HepG2 (cell line): ENCODE measurements around the gene SDHD. TPM values are rescaled to one million over a fixed set of nuclear protein-coding genes. Genes with fewer than 3 reads are reported as not detected.

Experiments
- ATF2 ChIP-seq: sonication (generic); formaldehyde crosslinking; IDR thresholded peaks from 2 replicates; pipeline ENCODE4 v1.4.0; 2020; ENCODE audit warnings: missing genetic modification reagents
- FIP1L1 ChIP-seq: fragments of 200-400 bp; formaldehyde crosslinking; IDR thresholded peaks from 2 replicates; pipeline ENCODE4 v1.6.1; 2018; ENCODE audit warnings: low read depth, mild to moderate bottlenecking, low read length, moderate library complexity, borderline replicate concordance; ENCODE audit not compliant: insufficient read depth
- FOXM1 ChIP-seq: sonication (generic); formaldehyde crosslinking; IDR thresholded peaks from 2 replicates; pipeline ENCODE4 v1.5.0; 2020; ENCODE audit warnings: missing genetic modification reagents
- FOXO1 ChIP-seq: sonication (generic); formaldehyde crosslinking; IDR thresholded peaks from 2 replicates; pipeline ENCODE4 v1.4.0; 2020; ENCODE audit warnings: missing genetic modification reagents
- HDAC6 ChIP-seq: fragments of 200-600 bp; sonication (generic); IDR thresholded peaks from 2 replicates; pipeline ENCODE4 v1.7.0; 2017; ENCODE audit warnings: mild to moderate bottlenecking, antibody characterized with exemption, low read length, low read depth
- IKZF4 ChIP-seq: sonication (generic); formaldehyde crosslinking; IDR thresholded peaks from 2 replicates; pipeline ENCODE4 v1.5.1; 2020; ENCODE audit warnings: borderline replicate concordance, mild to moderate bottlenecking, low read depth, missing genetic modification reagents; ENCODE audit errors: not compliant biosample characterization
- MNT ChIP-seq: fragments of 450-650 bp; IDR thresholded peaks from 2 replicates; pipeline ENCODE4 v1.6.1; 2016
- NAIF1 ChIP-seq: sonication (generic); formaldehyde crosslinking; IDR thresholded peaks from 2 replicates; pipeline ENCODE4 v1.5.0; 2020; ENCODE audit warnings: mild to moderate bottlenecking, missing genetic modification reagents, borderline replicate concordance
- NFATC3 ChIP-seq: sonication (generic); formaldehyde crosslinking; IDR thresholded peaks from 2 replicates; pipeline ENCODE4 v1.5.1; 2020; ENCODE audit warnings: mild to moderate bottlenecking, missing genetic modification reagents
- NFRKB ChIP-seq: fragments of 450-650 bp; IDR thresholded peaks from 2 replicates; pipeline ENCODE4 v1.6.1; 2017
- PHB2 ChIP-seq: fragments of 450-650 bp; IDR thresholded peaks from 2 replicates; pipeline ENCODE4 v1.6.1; 2018; ENCODE audit not compliant: partially characterized antibody
- RAD21 ChIP-seq: fragments of 450-650 bp; formaldehyde crosslinking; IDR thresholded peaks from 2 replicates; pipeline ENCODE4 v1.5.0; 2020; ENCODE audit warnings: mild to moderate bottlenecking
- RFX5 ChIP-seq: IDR thresholded peaks from 2 replicates; pipeline ENCODE4 v1.6.1; 2011; ENCODE audit warnings: low read depth, low read length, improper control_type of control experiment
- SOX5 ChIP-seq: IDR thresholded peaks from 2 replicates; pipeline ENCODE4 v1.6.1; 2016; ENCODE audit warnings: borderline replicate concordance
- SP5 ChIP-seq: IDR thresholded peaks from 2 replicates; pipeline ENCODE4 v1.6.1; 2016; ENCODE audit warnings: low read depth, borderline replicate concordance
- ZFP1 ChIP-seq: IDR thresholded peaks from 2 replicates; pipeline ENCODE4 v1.6.1; 2016
- ZKSCAN1 ChIP-seq: fragments of 150-350 bp; IDR thresholded peaks from 2 replicates; pipeline ENCODE4 v1.6.1; 2014; ENCODE audit warnings: low read length
- ZNF256 ChIP-seq: sonication (generic); formaldehyde crosslinking; conservative IDR thresholded peaks from 2 replicates; pipeline ENCODE4 v1.4.0; 2020; ENCODE audit warnings: missing genetic modification reagents
- ZNF292 ChIP-seq: sonication (generic); formaldehyde crosslinking; IDR thresholded peaks from 2 replicates; pipeline ENCODE4 v1.8.1; 2022; ENCODE audit warnings: mild to moderate bottlenecking, low read depth, missing genetic modification reagents, borderline replicate concordance
- ZNF333 ChIP-seq: sonication (generic); formaldehyde crosslinking; IDR thresholded peaks from 2 replicates; pipeline ENCODE4 v1.4.0; 2020; ENCODE audit warnings: mild to moderate bottlenecking, missing genetic modification reagents, borderline replicate concordance
- ZNF550 ChIP-seq: sonication (generic); formaldehyde crosslinking; IDR thresholded peaks from 2 replicates; pipeline ENCODE4 v1.4.0; 2020; ENCODE audit warnings: mild to moderate bottlenecking, missing genetic modification reagents, borderline replicate concordance
- ZNF569 ChIP-seq: sonication (generic); formaldehyde crosslinking; IDR thresholded peaks from 2 replicates; pipeline ENCODE4 v1.5.0; 2020; ENCODE audit warnings: mild to moderate bottlenecking, missing genetic modification reagents, moderate library complexity, borderline replicate concordance
- ZNF577 ChIP-seq: sonication (generic); formaldehyde crosslinking; IDR thresholded peaks from 2 replicates; pipeline ENCODE4 v1.4.0; 2020; ENCODE audit warnings: mild to moderate bottlenecking, low read depth, missing genetic modification reagents, borderline replicate concordance
- ZNF703 ChIP-seq: sonication (generic); formaldehyde crosslinking; IDR thresholded peaks from 2 replicates; pipeline ENCODE4 v1.5.1; 2020; ENCODE audit warnings: missing genetic modification reagents, mild to moderate bottlenecking, moderate library complexity, borderline replicate concordance
- polyA plus RNA-seq, 8 experiments: library from polyadenylated mRNA; depleted of rRNA in 3 of 8; stranded (reverse) in 7 of 8; unstranded in 1 of 8; fragments of >200 nt; fragmentation: Illumina TruSeq in 4 of 8; extraction: Trizol in 4 of 8; gene quantifications; 2 replicates each; pipeline versions ENCODE4 v1.2.1 to v1.2.3, GENCODE V29; 2011 to 2016; ENCODE audit warnings: low read depth in 4 of 8, missing spikeins in 1 of 8, mixed read lengths in 1 of 8; ENCODE audit not compliant: insufficient read depth in 1 of 8
- total RNA-seq, 5 experiments: library from RNA; depleted of rRNA; stranded (reverse); fragments of >200 nt; fragmentation: Illumina TruSeq; extraction: Trizol; gene quantifications; 2 replicates each; pipeline ENCODE4 v1.2.3, GENCODE V29; 2016; ENCODE audit warnings: low read depth in 1 of 5
- TF ChIP-seq, protein P1 (sequence below): sonication (generic); formaldehyde crosslinking; IDR thresholded peaks from 2 replicates; pipeline ENCODE4 v1.4.0; 2020; ENCODE audit warnings: missing genetic modification reagents, borderline replicate concordance

Gene SDHD
- total and polyA plus RNA-seq, 2 of the 13 experiments (the other 11 are each of a cell fraction or from before 2014, with no cell fraction given): 117 to 123 TPM

DNA sequence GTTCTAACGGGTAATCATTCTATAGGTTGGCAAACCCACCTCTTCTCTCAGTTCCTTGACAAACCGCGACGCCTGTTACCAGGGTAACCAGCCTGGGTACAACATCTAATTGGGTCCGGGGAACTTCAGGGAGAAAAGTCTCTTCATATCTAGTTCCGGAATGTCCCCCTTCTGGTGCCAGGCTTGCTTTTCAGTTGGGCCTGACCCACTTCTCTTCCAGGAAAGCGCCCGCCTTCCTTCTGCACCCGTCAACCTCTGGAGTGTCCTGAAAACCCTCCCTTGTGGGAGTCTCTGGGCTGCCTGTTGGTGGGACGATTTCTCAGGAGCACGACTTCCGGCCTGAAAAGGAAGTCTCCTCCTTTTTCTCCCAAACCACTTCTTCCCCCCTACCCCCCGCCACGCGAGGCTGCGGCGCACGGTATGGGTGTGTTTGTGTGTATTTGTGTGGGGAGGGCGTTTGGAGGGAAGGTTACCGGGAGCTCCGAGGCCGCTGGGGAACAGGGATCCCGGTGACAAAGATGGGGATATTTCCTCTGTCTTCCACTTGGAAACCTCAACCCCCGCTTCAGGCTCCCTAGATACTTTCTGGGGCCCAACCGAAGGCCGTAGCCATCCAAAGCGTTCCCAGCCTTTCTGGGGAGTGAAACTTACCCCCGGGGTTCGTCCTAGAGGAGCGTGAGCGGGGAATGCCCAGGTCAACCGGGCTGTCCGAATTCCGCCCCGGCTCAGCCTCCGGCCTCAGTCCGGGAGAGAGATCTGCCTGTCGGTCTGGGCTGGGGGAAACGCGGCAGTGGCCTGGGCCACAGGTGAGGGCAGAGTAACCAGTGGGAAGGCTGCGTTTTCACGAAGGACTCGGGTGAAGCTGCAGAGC is 12.5 kb upstream of the SDHD start, which contains the start of the genes NKAPD1 and PIH1D2 (continued):
- no peak for TF ChIP-seq ZNF550 (CRISPR knock-in tag)
- TF ChIP-seq FOXM1: no peak
- peak; percentile 64; the same call in 1 of the 2 replicates for TF ChIP-seq ATF2 (CRISPR knock-in tag)
- TF ChIP-seq FIP1L1: no peak
- 0 out of 2 replicates have a peak, but pooled peaks have one; percentile 58 for TF ChIP-seq NFATC3 (CRISPR knock-in tag)
- TF ChIP-seq ZNF569 (CRISPR knock-in tag): no peak
- 0 out of 2 replicates have a peak, but pooled peaks have one; percentile 8 for TF ChIP-seq FOXO1 (CRISPR knock-in tag)
- no peak for TF ChIP-seq SOX5 (CRISPR knock-in tag)
- no peak for TF ChIP-seq ZKSCAN1
- TF ChIP-seq NAIF1 (CRISPR knock-in tag): no peak
- 0 out of 2 replicates have a peak, but pooled peaks have one; percentile 22 for TF ChIP-seq SP5 (CRISPR knock-in tag)
- no peak for TF ChIP-seq ZNF333 (CRISPR knock-in tag)
- TF ChIP-seq ZNF703 (CRISPR knock-in tag): no peak
- peak; percentile 65; the same call in 1 of the 2 replicates for TF ChIP-seq ZFP1 (CRISPR knock-in tag)
- TF ChIP-seq MNT: peak; percentile 59
- TF ChIP-seq HDAC6: no peak
- no peak for TF ChIP-seq ZNF256 (CRISPR knock-in tag)
- no peak for TF ChIP-seq IKZF4 (CRISPR knock-in tag)
- no peak for TF ChIP-seq PHB2
- TF ChIP-seq ZNF292: no peak
- no peak for TF ChIP-seq ZNF577 (CRISPR knock-in tag)
- no peak for TF ChIP-seq RAD21 (CRISPR knock-in tag)
- TF ChIP-seq NFRKB: no peak
- TF ChIP-seq, protein P1, sequence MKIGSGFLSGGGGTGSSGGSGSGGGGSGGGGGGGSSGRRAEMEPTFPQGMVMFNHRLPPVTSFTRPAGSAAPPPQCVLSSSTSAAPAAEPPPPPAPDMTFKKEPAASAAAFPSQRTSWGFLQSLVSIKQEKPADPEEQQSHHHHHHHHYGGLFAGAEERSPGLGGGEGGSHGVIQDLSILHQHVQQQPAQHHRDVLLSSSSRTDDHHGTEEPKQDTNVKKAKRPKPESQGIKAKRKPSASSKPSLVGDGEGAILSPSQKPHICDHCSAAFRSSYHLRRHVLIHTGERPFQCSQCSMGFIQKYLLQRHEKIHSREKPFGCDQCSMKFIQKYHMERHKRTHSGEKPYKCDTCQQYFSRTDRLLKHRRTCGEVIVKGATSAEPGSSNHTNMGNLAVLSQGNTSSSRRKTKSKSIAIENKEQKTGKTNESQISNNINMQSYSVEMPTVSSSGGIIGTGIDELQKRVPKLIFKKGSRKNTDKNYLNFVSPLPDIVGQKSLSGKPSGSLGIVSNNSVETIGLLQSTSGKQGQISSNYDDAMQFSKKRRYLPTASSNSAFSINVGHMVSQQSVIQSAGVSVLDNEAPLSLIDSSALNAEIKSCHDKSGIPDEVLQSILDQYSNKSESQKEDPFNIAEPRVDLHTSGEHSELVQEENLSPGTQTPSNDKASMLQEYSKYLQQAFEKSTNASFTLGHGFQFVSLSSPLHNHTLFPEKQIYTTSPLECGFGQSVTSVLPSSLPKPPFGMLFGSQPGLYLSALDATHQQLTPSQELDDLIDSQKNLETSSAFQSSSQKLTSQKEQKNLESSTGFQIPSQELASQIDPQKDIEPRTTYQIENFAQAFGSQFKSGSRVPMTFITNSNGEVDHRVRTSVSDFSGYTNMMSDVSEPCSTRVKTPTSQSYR (CRISPR knock-in tag): peak; percentile 29; the same call in 1 of the 2 replicates
- TF ChIP-seq RFX5: no peak
